HepG2 (cell line): Measurements from ENCODE around the gene GCNT3. TPM values are rescaled to one million over a fixed set of nuclear protein-coding genes. Genes with fewer than 3 reads are reported as not detected.

Experiments used
- ATF1 ChIP-seq: IDR thresholded peaks from 2 replicates; pipeline ENCODE4 v1.6.1; 2016; ENCODE audit warnings: mild to moderate bottlenecking, control low read depth
- HHEX ChIP-seq: IDR thresholded peaks from 2 replicates; pipeline ENCODE4 v1.6.1; 2016; ENCODE audit warnings: control low read depth
- IKZF5 ChIP-seq: IDR thresholded peaks from 2 replicates; pipeline ENCODE4 v1.6.1; 2018; ENCODE audit warnings: missing genetic modification reagents, mild to moderate bottlenecking, missing compliant biosample characterization
- IRF9 ChIP-seq: sonication (generic); formaldehyde crosslinking; IDR thresholded peaks from 2 replicates; pipeline ENCODE4 v1.8.0; 2022; ENCODE audit warnings: missing genetic modification reagents, mild to moderate bottlenecking, borderline replicate concordance
- MED13 ChIP-seq: sonication (generic); formaldehyde crosslinking; IDR thresholded peaks from 2 replicates; pipeline ENCODE4 v1.5.0; 2020; ENCODE audit warnings: missing genetic modification reagents
- MYNN ChIP-seq: sonication (generic); formaldehyde crosslinking; IDR thresholded peaks from 2 replicates; pipeline ENCODE4 v1.4.0; 2020; ENCODE audit warnings: mild to moderate bottlenecking, low read depth, missing genetic modification reagents
- NPAS2 ChIP-seq: sonication (generic); formaldehyde crosslinking; IDR thresholded peaks from 2 replicates; pipeline ENCODE4 v1.8.0; 2022; ENCODE audit warnings: mild to moderate bottlenecking, missing genetic modification reagents, borderline replicate concordance
- PCBP2 ChIP-seq: fragments of 200-400 bp; formaldehyde crosslinking; optimal IDR thresholded peaks from 2 replicates; pipeline ENCODE3; 2018; ENCODE audit warnings: low read length, low read depth; ENCODE audit not compliant: poor library complexity, severe bottlenecking
- POLR2AphosphoS5 ChIP-seq: IDR thresholded peaks from 2 replicates; pipeline ENCODE4 v1.6.1; 2012; ENCODE audit warnings: low read depth, low read length
- SIN3B ChIP-seq: fragments of 150-350 bp; IDR thresholded peaks from 2 replicates; pipeline ENCODE4 v1.6.1; 2014; ENCODE audit warnings: low read length
- TARDBP ChIP-seq: sonication (generic); formaldehyde crosslinking; IDR thresholded peaks from 2 replicates; pipeline ENCODE4 v1.8.0; 2022; ENCODE audit warnings: mild to moderate bottlenecking, missing genetic modification reagents
- TGIF2 ChIP-seq: IDR thresholded peaks from 2 replicates; pipeline ENCODE4 v1.6.1; 2016; ENCODE audit warnings: control low read depth, missing compliant biosample characterization
- TP53 ChIP-seq: sonication (generic); formaldehyde crosslinking; conservative IDR thresholded peaks from 2 replicates; pipeline ENCODE4 v1.4.0; 2020; ENCODE audit warnings: missing genetic modification reagents
- ZNF136 ChIP-seq: sonication (generic); formaldehyde crosslinking; IDR thresholded peaks from 2 replicates; pipeline ENCODE4 v1.8.1; 2022; ENCODE audit warnings: low read depth, mild to moderate bottlenecking, moderate library complexity, missing genetic modification reagents
- ZNF143 ChIP-seq: sonication (generic); formaldehyde crosslinking; IDR thresholded peaks from 2 replicates; pipeline ENCODE4 v1.4.0; 2020; ENCODE audit warnings: missing genetic modification reagents
- ZNF3 ChIP-seq: IDR thresholded peaks from 2 replicates; pipeline ENCODE4 v1.7.0; 2017; ENCODE audit warnings: inconsistent platforms
- ZNF546 ChIP-seq: sonication (generic); formaldehyde crosslinking; conservative IDR thresholded peaks from 2 replicates; pipeline ENCODE4 v1.8.1; 2023; ENCODE audit warnings: mild to moderate bottlenecking, missing genetic modification reagents
- ZNF547 ChIP-seq: sonication (generic); formaldehyde crosslinking; IDR thresholded peaks from 2 replicates; pipeline ENCODE4 v1.5.1; 2020; ENCODE audit warnings: mild to moderate bottlenecking, missing genetic modification reagents
- ZNF570 ChIP-seq: sonication (generic); formaldehyde crosslinking; IDR thresholded peaks from 2 replicates; pipeline ENCODE4 v1.4.0; 2020; ENCODE audit warnings: mild to moderate bottlenecking, missing genetic modification reagents, borderline replicate concordance
- ZNF614 ChIP-seq: IDR thresholded peaks from 2 replicates; pipeline ENCODE4 v1.6.1; 2018; ENCODE audit warnings: missing biosample characterization, missing genetic modification reagents, inconsistent platforms, borderline replicate concordance
- ZSCAN22 ChIP-seq: sonication (generic); formaldehyde crosslinking; IDR thresholded peaks from 2 replicates; pipeline ENCODE4 v1.4.0; 2020; ENCODE audit warnings: mild to moderate bottlenecking, missing genetic modification reagents
- polyA plus RNA-seq, 8 experiments: library from polyadenylated mRNA; depleted of rRNA in 3 of 8; stranded (reverse) in 7 of 8; unstranded in 1 of 8; fragments of >200 nt; fragmentation: Illumina TruSeq in 4 of 8; extraction: Trizol in 4 of 8; gene quantifications; 2 replicates each; pipeline versions ENCODE4 v1.2.1 to v1.2.3, GENCODE V29; 2011 to 2016; ENCODE audit warnings: low read depth in 4 of 8, missing spikeins in 1 of 8, mixed read lengths in 1 of 8; ENCODE audit not compliant: insufficient read depth in 1 of 8
- total RNA-seq, 5 experiments: library from RNA; depleted of rRNA; stranded (reverse); fragments of >200 nt; fragmentation: Illumina TruSeq; extraction: Trizol; gene quantifications; 2 replicates each; pipeline ENCODE4 v1.2.3, GENCODE V29; 2016; ENCODE audit warnings: low read depth in 1 of 5
- TF ChIP-seq, protein P1 (sequence below): sonication (generic); formaldehyde crosslinking; IDR thresholded peaks from 2 replicates; pipeline ENCODE4 v1.4.0; 2020; ENCODE audit warnings: missing genetic modification reagents, borderline replicate concordance
- TF ChIP-seq, protein P2 (sequence below): sonication (generic); formaldehyde crosslinking; IDR thresholded peaks from 2 replicates; pipeline ENCODE4 v1.5.0; 2020; ENCODE audit warnings: missing genetic modification reagents
- TF ChIP-seq, protein P3 (sequence below): sonication (generic); formaldehyde crosslinking; IDR thresholded peaks from 2 replicates; pipeline ENCODE4 v1.8.0; 2022; ENCODE audit warnings: mild to moderate bottlenecking, missing genetic modification reagents; ENCODE audit not compliant: insufficient replicate concordance

Gene GCNT3
- total and polyA plus RNA-seq, 2 of the 13 experiments (the other 11 are each of a cell fraction or from before 2014, with no cell fraction given) = 6.8 to 9.8 TPM

DNA sequence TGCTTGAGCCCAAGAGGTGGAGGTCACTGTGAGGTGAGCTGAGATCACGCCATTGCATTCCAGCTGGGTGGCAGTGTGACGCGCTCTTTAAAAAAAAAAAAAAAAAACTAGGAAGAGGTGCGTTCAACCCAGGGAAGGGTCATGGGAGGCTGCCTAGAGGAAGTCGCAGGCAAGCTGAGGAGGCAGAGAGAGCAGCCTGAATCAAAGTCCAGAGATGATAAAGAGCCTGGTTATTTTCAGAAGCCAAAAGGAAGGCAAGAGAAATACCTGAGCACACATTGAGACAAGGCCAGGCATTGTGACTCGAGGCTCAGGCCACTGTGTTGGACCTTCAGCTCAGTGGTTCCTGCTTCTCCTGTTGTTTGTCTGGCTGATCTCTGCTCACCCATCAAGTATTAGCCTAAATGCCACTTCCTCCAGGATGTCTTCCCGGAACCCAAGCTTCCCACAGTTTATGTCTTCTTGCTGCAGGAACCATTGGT, 16.1 kb upstream of the GCNT3 start (continued):
- TF ChIP-seq IKZF5 (CRISPR knock-in tag) (no peak), TP53 (CRISPR knock-in tag) (no peak), ZSCAN22 (CRISPR knock-in tag) (no peak), ATF1 (no peak), TARDBP (no peak), ZNF570 (CRISPR knock-in tag) (no peak), POLR2AphosphoS5 (no peak), MYNN (no peak), ZNF546 (CRISPR knock-in tag) (no peak), ZNF547 (CRISPR knock-in tag) (no peak), PCBP2 (no peak), IRF9 (CRISPR knock-in tag) (no peak), SIN3B (no peak), MED13 (no peak), ZNF3 (CRISPR knock-in tag) (0 out of 2 replicates have a peak, but pooled peaks have one; percentile 33), ZNF136 (CRISPR knock-in tag) (no peak), ZNF143 (CRISPR knock-in tag) (no peak), HHEX (CRISPR knock-in tag) (no peak), NPAS2 (CRISPR knock-in tag) (no peak), TGIF2 (no peak), ZNF614 (0 out of 2 replicates have a peak, but pooled peaks have one; percentile 72)
- TF ChIP-seq, protein P1, sequence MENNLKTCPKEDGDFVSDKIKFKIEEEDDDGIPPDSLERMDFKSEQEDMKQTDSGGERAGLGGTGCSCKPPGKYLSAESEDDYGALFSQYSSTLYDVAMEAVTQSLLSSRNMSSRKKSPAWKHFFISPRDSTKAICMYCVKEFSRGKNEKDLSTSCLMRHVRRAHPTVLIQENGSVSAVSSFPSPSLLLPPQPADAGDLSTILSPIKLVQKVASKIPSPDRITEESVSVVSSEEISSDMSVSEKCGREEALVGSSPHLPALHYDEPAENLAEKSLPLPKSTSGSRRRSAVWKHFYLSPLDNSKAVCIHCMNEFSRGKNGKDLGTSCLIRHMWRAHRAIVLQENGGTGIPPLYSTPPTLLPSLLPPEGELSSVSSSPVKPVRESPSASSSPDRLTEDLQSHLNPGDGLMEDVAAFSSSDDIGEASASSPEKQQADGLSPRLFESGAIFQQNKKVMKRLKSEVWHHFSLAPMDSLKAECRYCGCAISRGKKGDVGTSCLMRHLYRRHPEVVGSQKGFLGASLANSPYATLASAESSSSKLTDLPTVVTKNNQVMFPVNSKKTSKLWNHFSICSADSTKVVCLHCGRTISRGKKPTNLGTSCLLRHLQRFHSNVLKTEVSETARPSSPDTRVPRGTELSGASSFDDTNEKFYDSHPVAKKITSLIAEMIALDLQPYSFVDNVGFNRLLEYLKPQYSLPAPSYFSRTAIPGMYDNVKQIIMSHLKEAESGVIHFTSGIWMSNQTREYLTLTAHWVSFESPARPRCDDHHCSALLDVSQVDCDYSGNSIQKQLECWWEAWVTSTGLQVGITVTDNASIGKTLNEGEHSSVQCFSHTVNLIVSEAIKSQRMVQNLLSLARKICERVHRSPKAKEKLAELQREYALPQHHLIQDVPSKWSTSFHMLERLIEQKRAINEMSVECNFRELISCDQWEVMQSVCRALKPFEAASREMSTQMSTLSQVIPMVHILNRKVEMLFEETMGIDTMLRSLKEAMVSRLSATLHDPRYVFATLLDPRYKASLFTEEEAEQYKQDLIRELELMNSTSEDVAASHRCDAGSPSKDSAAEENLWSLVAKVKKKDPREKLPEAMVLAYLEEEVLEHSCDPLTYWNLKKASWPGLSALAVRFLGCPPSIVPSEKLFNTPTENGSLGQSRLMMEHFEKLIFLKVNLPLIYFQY (CRISPR knock-in tag) = no peak
- TF ChIP-seq, protein P2, sequence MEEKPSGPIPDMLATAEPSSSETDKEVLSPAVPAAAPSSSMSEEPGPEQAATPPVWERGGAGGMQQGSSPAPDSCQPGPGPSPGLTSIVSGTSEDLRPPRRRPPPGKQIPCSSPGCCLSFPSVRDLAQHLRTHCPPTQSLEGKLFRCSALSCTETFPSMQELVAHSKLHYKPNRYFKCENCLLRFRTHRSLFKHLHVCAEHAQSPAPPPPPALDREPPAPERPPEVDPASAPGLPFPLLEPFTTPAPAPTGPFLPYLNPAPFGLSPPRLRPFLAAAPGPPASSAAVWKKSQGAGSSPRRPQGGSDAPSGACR (CRISPR knock-in tag) = no peak
- TF ChIP-seq, protein P3, sequence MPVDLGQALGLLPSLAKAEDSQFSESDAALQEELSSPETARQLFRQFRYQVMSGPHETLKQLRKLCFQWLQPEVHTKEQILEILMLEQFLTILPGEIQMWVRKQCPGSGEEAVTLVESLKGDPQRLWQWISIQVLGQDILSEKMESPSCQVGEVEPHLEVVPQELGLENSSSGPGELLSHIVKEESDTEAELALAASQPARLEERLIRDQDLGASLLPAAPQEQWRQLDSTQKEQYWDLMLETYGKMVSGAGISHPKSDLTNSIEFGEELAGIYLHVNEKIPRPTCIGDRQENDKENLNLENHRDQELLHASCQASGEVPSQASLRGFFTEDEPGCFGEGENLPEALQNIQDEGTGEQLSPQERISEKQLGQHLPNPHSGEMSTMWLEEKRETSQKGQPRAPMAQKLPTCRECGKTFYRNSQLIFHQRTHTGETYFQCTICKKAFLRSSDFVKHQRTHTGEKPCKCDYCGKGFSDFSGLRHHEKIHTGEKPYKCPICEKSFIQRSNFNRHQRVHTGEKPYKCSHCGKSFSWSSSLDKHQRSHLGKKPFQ (CRISPR knock-in tag) = no peak
